Fibroblast of skin of left biceps (primary cell): Measurements from ENCODE around the gene CYB5A.
A peak's percentile ranks its signal among the peaks of the same experiment; 100 is the strongest.

Experiments
- DNase-seq, 2 experiments: peaks; one replicate each; pipeline ENCODE4 v3.0.0-alpha.2; 2013; ENCODE audit warnings: low read depth in 2 of 2

CYB5A gene

GRCh38 chr18:74277296-74277695 is 14.5 kb downstream of the CYB5A start:
- no peak for DNase-seq

GRCh38 chr18:74276609-74277008 is 15.2 kb downstream of the CYB5A start:
- DNase-seq = no peak

GRCh38 chr18:74275736-74276135 is 16.0 kb downstream of the CYB5A start:
- no peak for DNase-seq

GRCh38 chr18:74274700-74275099 is 17.1 kb downstream of the CYB5A start:
- DNase-seq = no peak

- DNase-seq = no peak
Measured at GRCh38 chr18:74273394-74273793, 18.4 kb downstream of the CYB5A start.

GRCh38 chr18:74271635-74272034 is 20.1 kb downstream of the CYB5A start:
- no peak for DNase-seq

- no peak for DNase-seq
Measured at GRCh38 chr18:74268933-74269620, 22.7 kb downstream of the CYB5A start.

- DNase-seq = no peak
Measured at GRCh38 chr18:74268175-74268574, 23.6 kb downstream of the CYB5A start.

GRCh38 chr18:74266161-74266560 is 25.6 kb downstream of the CYB5A start:
- no peak for DNase-seq

- DNase-seq = no peak
Measured at GRCh38 chr18:74265546-74266098, 26.1 kb downstream of the CYB5A start.

GRCh38 chr18:74264303-74265020 is 27.3 kb downstream of the CYB5A start:
- DNase-seq = no peak

- no peak for DNase-seq
Measured at GRCh38 chr18:74261053-74261713, 30.6 kb downstream of the CYB5A start.

- DNase-seq = no peak
Measured at GRCh38 chr18:74259347-74259746, 32.4 kb downstream of the CYB5A start.

- no peak for DNase-seq
Measured at GRCh38 chr18:74257083-74257482, 34.7 kb downstream of the CYB5A start.

GRCh38 chr18:74256190-74256589 is 35.6 kb downstream of the CYB5A start:
- DNase-seq = no peak

GRCh38 chr18:74255131-74255616 is 36.6 kb downstream of the CYB5A start:
- DNase-seq = no peak

GRCh38 chr18:74252039-74252395 is 39.7 kb downstream of the CYB5A start:
- DNase-seq = no peak

- DNase-seq = peak; percentile 51 to 58
Measured at GRCh38 chr18:74251297-74252038, 40.3 kb downstream of the CYB5A start.

- DNase-seq = no peak
Measured at GRCh38 chr18:74250131-74250530, 41.6 kb downstream of the CYB5A start.

- peak; percentile 20 to 21 for DNase-seq
Measured at GRCh38 chr18:74249181-74249968, 42.4 kb downstream of the CYB5A start.

GRCh38 chr18:74248595-74248994 is 43.2 kb downstream of the CYB5A start:
- no peak for DNase-seq
